LNCaP clone FGC (cell line): ENCODE results near the gene NRL.

Experiments
- DNase-seq: peaks from one replicate; pipeline ENCODE4 v3.0.0-alpha.2; 2011; ENCODE audit warnings: low read depth
- H3K4me3 ChIP-seq: 2 replicates; pipeline ENCODE4 v1.5.1; 2011; ENCODE audit warnings: mild to moderate bottlenecking, low read depth, low read length, control low read depth
- CTCF ChIP-seq: IDR thresholded peaks from 2 replicates; pipeline ENCODE4 v1.5.1; 2012; ENCODE audit warnings: mild to moderate bottlenecking; ENCODE audit not compliant: control insufficient read depth, insufficient read depth; ENCODE audit errors: extremely low read depth

The NRL gene

GRCh38 chr14:24076302-24076601 is 38.5 kb downstream of the NRL start:
- DNase-seq, result no peak
- no peak overlapping the region for H3K4me3 ChIP-seq
- TF ChIP-seq CTCF, result no peak

GRCh38 chr14:24075485-24076301 is 39.1 kb downstream of the NRL start:
- no peak overlapping the region for H3K4me3 ChIP-seq
- no peak for DNase-seq
- TF ChIP-seq CTCF, result no peak

- TF ChIP-seq CTCF, result no peak
Measured at GRCh38 chr14:24074625-24075484, 39.9 kb downstream of the NRL start.

GRCh38 chr14:24072881-24073877 is 41.6 kb downstream of the NRL start:
- TF ChIP-seq CTCF, result no peak
- no peak overlapping the region for H3K4me3 ChIP-seq
- DNase-seq, result no peak

More at GRCh38 chr14:24074625-24075484, 39.9 kb downstream of the NRL start:
- no peak overlapping the region for H3K4me3 ChIP-seq
- DNase-seq, result no peak

- DNase-seq, result no peak
- no peak for TF ChIP-seq CTCF
- no peak overlapping the region for H3K4me3 ChIP-seq
Measured at GRCh38 chr14:24072436-24072835, 42.3 kb downstream of the NRL start.

- no peak overlapping the region for H3K4me3 ChIP-seq
- TF ChIP-seq CTCF, result no peak
- no peak for DNase-seq
Measured at GRCh38 chr14:24071836-24072430, 42.8 kb downstream of the NRL start.
